GM19463 (cell line): Measurements from ENCODE around the gene ERFE.

ENCODE experiments used
- ATAC-seq: cut with Tn5 transposase; IDR thresholded peaks from one replicate; pipeline ENCODE4 v1.9.1; 2021; ENCODE audit warnings: mild to moderate bottlenecking, moderate library complexity; ENCODE audit not compliant: unreplicated experiment

ERFE gene

GRCh38 chr2:238139196-238140039 lies 19.4 kb upstream of the ERFE start:
- ATAC-seq, result no peak

- no peak for ATAC-seq
Measured at GRCh38 chr2:238140040-238140439, 18.7 kb upstream of the ERFE start.

- no peak for ATAC-seq
Measured at GRCh38 chr2:238140721-238141540, 17.8 kb upstream of the ERFE start.

GRCh38 chr2:238141541-238142318 lies 17.0 kb upstream of the ERFE start:
- no peak for ATAC-seq

GRCh38 chr2:238142382-238143205 lies 16.2 kb upstream of the ERFE start:
- ATAC-seq, result no peak

GRCh38 chr2:238143239-238143951 lies 15.4 kb upstream of the ERFE start:
- ATAC-seq, result no peak

GRCh38 chr2:238144262-238144661 lies 14.5 kb upstream of the ERFE start:
- ATAC-seq, result no peak

- no peak for ATAC-seq
Measured at GRCh38 chr2:238145046-238145445, 13.7 kb upstream of the ERFE start.

GRCh38 chr2:238145851-238146250 lies 12.9 kb upstream of the ERFE start:
- no peak for ATAC-seq

- ATAC-seq, result no peak
Measured at GRCh38 chr2:238146884-238147544, 11.8 kb upstream of the ERFE start.

- ATAC-seq, result no peak
Measured at GRCh38 chr2:238148981-238149380, 9.8 kb upstream of the ERFE start.

GRCh38 chr2:238149841-238150572 lies 8.8 kb upstream of the ERFE start:
- ATAC-seq, result no peak

- ATAC-seq, result no peak
Measured at GRCh38 chr2:238150686-238151085, 8.1 kb upstream of the ERFE start.

- no peak for ATAC-seq
Measured at GRCh38 chr2:238151205-238151604, 7.6 kb upstream of the ERFE start.

- no peak for ATAC-seq
Measured at GRCh38 chr2:238151628-238152235, 7.0 kb upstream of the ERFE start.

- no peak for ATAC-seq
Measured at GRCh38 chr2:238152771-238153688, 5.7 kb upstream of the ERFE start.

GRCh38 chr2:238154570-238154969 lies 4.2 kb upstream of the ERFE start:
- ATAC-seq, result no peak
